Measurements from ENCODE around the gene CIDEB. TPM values are rescaled to one million over a fixed set of nuclear protein-coding genes. Genes with fewer than 3 reads are reported as not detected.

CIDEB gene
- total and polyA plus RNA-seq, 2 of the 13 experiments (the other 11 are each of a cell fraction or from before 2014, with no cell fraction given), result 35.8 to 110 TPM

DNA sequence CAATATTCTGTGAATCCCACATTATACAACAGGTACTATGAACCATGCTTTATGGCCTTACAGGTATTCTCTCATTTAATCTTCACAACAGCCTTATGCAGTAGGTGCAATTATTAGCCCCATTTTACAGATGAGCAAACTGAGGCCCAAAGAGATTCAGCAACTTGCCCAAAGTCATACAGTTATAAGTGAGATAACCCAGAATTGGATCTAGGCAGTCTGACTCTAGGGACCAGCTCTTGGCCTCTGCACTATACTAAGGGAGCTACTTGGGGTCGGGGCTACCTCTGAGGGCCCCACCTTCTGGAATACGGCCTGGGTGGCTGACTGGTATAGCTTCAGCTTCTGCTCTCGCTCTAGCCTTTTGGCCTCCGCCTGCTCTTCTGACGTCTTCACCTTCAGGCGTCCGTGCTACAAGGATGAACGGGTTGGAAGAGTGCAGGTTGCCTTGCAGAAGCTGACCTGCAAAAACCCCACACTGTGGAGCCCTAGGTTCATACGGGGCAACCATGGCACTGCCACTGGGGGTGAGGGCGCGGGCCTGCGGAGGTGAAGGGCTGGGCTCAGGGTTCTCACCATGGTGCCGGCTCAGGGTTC, 37.1 kb downstream of the CIDEB start (continued):
- TF ChIP-seq, protein P1, sequence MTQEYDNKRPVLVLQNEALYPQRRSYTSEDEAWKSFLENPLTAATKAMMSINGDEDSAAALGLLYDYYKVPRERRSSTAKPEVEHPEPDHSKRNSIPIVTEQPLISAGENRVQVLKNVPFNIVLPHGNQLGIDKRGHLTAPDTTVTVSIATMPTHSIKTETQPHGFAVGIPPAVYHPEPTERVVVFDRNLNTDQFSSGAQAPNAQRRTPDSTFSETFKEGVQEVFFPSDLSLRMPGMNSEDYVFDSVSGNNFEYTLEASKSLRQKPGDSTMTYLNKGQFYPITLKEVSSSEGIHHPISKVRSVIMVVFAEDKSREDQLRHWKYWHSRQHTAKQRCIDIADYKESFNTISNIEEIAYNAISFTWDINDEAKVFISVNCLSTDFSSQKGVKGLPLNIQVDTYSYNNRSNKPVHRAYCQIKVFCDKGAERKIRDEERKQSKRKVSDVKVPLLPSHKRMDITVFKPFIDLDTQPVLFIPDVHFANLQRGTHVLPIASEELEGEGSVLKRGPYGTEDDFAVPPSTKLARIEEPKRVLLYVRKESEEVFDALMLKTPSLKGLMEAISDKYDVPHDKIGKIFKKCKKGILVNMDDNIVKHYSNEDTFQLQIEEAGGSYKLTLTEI (CRISPR knock-in tag; conservative IDR thresholded peaks at IDR 0.05), result no peak
- no peak for TF ChIP-seq EHMT2 (IDR thresholded peaks at IDR 0.05; ENCODE audit: borderline replicate concordance, low read depth, low read length)
- peak; percentile 68; the same call in 1 of the 2 replicates for TF ChIP-seq ZNF598 (CRISPR knock-in tag; IDR thresholded peaks at IDR 0.05; ENCODE audit: borderline replicate concordance)
- TF ChIP-seq, protein P2, sequence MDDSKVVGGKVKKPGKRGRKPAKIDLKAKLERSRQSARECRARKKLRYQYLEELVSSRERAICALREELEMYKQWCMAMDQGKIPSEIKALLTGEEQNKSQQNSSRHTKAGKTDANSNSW (CRISPR knock-in tag; IDR thresholded peaks at IDR 0.05; ENCODE audit: borderline replicate concordance), result 0 out of 2 replicates have a peak, but pooled peaks have one; percentile 78
- TF ChIP-seq MAF1 (CRISPR knock-in tag; IDR thresholded peaks at IDR 0.05; ENCODE audit: borderline replicate concordance), result peak; percentile 76; the same call in 1 of the 2 replicates
- TF ChIP-seq RARG (CRISPR knock-in tag; IDR thresholded peaks at IDR 0.05; ENCODE audit: low read depth), result no peak
- TF ChIP-seq IKZF4 (CRISPR knock-in tag; IDR thresholded peaks at IDR 0.05; ENCODE audit: borderline replicate concordance, low read depth, not compliant biosample characterization), result peak; percentile 45
- TF ChIP-seq, protein P3, sequence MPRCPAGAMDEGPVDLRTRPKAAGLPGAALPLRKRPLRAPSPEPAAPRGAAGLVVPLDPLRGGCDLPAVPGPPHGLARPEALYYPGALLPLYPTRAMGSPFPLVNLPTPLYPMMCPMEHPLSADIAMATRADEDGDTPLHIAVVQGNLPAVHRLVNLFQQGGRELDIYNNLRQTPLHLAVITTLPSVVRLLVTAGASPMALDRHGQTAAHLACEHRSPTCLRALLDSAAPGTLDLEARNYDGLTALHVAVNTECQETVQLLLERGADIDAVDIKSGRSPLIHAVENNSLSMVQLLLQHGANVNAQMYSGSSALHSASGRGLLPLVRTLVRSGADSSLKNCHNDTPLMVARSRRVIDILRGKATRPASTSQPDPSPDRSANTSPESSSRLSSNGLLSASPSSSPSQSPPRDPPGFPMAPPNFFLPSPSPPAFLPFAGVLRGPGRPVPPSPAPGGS (CRISPR knock-in tag; IDR thresholded peaks at IDR 0.05), result no peak
- peak; percentile 77; the same call in 1 of the 2 replicates for TF ChIP-seq SMAD9 (CRISPR knock-in tag; IDR thresholded peaks at IDR 0.05)
- no peak for TF ChIP-seq ZNF24 (IDR thresholded peaks at IDR 0.05)
- TF ChIP-seq, protein P4, sequence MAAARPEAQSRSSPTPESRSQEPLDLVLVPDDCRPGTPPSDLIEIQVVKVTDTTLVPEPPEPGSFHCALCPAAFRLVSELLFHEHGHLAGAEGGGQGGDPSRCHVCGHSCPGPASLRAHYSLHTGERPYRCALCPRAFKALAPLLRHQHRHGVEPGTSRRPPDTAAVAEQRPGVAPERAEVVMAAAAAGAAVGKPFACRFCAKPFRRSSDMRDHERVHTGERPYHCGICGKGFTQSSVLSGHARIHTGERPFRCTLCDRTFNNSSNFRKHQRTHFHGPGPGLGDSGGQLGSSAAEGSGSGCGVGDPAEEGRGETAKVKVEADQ (CRISPR knock-in tag; IDR thresholded peaks at IDR 0.05; ENCODE audit: borderline replicate concordance), result peak; percentile 4
- TF ChIP-seq, protein P5, sequence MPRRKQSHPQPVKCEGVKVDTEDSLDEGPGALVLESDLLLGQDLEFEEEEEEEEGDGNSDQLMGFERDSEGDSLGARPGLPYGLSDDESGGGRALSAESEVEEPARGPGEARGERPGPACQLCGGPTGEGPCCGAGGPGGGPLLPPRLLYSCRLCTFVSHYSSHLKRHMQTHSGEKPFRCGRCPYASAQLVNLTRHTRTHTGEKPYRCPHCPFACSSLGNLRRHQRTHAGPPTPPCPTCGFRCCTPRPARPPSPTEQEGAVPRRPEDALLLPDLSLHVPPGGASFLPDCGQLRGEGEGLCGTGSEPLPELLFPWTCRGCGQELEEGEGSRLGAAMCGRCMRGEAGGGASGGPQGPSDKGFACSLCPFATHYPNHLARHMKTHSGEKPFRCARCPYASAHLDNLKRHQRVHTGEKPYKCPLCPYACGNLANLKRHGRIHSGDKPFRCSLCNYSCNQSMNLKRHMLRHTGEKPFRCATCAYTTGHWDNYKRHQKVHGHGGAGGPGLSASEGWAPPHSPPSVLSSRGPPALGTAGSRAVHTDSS (CRISPR knock-in tag; conservative IDR thresholded peaks at IDR 0.05), result no peak
- TF ChIP-seq, protein P6, sequence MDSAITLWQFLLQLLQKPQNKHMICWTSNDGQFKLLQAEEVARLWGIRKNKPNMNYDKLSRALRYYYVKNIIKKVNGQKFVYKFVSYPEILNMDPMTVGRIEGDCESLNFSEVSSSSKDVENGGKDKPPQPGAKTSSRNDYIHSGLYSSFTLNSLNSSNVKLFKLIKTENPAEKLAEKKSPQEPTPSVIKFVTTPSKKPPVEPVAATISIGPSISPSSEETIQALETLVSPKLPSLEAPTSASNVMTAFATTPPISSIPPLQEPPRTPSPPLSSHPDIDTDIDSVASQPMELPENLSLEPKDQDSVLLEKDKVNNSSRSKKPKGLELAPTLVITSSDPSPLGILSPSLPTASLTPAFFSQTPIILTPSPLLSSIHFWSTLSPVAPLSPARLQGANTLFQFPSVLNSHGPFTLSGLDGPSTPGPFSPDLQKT (CRISPR knock-in tag; IDR thresholded peaks at IDR 0.05; ENCODE audit: borderline replicate concordance), result 0 out of 2 replicates have a peak, but pooled peaks have one; percentile 50
- no peak for TF ChIP-seq KDM5B (CRISPR knock-in tag; IDR thresholded peaks at IDR 0.05; ENCODE audit: borderline replicate concordance)

All from HepG2 (cell line).